HS-27A (cell line): ENCODE measurements around the gene GPR137C.
"Not testable (repeated sequence)": the region's sequence is repeated elsewhere in the genome, so short reads cannot be mapped to it uniquely, and the experiment has no call there.

Source experiments
- DNase-seq: peaks from one replicate; pipeline ENCODE4 v3.0.0-alpha.2; 2012; ENCODE audit warnings: low read depth, missing footprints

GPR137C gene

DNA sequence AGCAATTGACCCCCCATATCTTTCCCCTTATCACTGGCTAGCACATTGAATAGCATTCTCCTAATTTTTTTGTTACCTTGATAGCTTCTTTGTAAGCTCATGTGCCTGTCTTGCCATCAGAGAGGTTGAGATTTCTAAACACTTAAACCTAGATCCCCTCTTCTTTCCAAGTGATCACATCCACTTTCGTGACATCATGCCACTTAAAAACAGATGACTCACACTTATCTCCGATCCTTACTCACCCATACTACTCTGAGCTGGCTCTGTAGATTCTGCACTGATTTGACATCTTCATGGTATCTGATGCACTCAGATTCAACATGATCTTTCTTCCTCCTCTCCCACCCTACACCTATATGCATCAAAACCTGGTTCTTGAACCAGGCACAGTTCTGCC is 10.5 kb downstream of the GPR137C start:
- DNase-seq = peak; percentile 12

GRCh38 chr14:52568454-52568853 is 15.8 kb downstream of the GPR137C start:
- DNase-seq = not testable (repeated sequence)

GRCh38 chr14:52575858-52576257 is 23.2 kb downstream of the GPR137C start:
- DNase-seq = no peak

DNA sequence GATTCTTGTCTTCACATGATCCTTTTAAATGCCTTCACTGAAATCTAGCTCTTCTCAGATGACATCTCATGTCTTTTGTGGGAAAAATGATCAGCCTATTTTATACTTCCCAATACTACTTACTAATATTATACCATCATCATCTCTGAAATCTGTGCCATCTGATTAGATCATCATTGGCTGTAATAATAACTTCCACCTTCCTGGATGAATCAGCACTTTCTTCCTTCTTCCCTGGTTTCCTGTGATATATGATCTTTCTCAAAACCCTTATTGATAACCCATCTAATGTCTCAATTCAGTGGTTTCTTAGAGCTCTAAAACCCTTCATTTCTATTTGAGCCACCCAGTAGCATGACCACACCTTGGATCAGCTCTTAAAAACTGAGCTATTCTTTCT is 30.9 kb downstream of the GPR137C start:
- no peak for DNase-seq

DNA sequence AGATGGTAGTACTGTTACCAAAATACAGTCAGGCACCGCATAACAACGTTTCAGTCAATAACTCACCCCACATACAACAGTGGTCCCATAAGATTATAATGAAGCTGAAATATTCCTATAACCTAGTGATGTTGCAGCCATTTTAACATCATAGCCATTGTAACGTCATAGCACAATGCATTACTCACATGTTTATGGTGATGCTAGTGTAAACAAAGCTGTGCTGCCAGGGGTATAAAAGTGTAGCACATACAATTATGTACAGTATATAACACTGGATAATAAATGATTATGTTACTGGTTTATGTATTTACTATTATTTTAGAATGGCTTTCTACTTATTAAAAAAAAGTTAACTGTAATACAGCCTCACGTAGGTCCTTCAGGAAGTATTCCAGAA is 37.0 kb downstream of the GPR137C start:
- DNase-seq = no peak

- DNase-seq = no peak
These were observed 37.7 kb downstream of the GPR137C start for GRCh38 chr14:52590318-52590717.

- no peak for DNase-seq
These were observed 43.7 kb downstream of the GPR137C start for GRCh38 chr14:52596320-52596719.

DNA sequence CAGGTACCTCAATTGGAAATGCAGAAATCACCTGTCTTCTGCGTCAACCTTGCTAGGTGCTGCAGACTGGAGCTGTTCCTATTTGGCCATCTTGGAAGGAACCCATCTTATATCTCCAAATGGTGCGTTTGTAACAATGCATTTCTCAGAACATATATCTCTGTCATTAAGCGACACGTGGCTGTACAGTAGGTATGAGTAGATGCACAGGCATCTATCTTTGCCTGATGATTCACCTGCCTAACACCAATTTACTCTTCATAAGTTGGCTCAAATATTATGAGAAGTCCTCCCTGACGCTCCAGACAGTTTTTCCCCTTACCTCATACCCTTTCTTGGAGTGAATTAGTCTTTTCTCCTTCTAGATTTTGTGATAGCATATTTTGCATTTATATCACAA is 44.2 kb downstream of the GPR137C start:
- DNase-seq = no peak

DNA sequence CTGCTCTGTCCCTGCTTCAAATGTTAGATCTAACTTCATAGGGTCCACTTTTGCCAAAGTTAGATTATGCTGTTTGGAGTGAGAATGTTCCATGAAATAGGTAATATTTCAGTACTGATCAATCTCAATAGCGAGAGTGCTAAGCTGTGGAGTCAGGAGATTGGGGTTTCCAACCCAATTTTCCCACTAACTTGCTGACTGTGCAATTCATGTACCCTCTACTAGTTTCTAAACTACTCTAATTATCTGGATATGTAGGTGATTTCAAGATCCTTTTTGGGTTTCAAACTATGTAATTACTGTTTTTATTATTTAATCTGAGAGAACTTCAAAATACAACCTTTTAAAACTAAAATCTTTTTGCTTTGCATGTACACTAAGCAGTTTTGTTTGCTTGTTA is 45.9 kb downstream of the GPR137C start:
- no peak for DNase-seq

DNA sequence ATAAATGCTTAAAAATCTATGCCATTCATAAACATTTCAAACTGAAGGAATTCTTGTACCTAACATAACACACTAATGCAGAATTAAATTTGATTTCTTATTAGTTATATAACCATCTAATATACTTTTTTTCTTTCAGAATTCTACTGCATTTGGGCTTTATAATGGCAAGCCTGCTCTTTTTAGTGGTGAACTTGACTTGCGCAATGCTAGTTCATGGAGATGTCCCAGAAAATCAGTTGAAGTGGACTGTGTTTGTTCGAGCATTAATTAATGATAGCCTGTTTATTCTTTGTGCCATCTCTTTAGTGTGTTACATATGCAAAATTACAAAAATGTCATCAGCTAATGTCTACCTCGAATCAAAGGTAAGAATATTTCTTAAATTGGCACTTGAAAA is 47.3 kb downstream of the GPR137C start:
- no peak for DNase-seq

DNA sequence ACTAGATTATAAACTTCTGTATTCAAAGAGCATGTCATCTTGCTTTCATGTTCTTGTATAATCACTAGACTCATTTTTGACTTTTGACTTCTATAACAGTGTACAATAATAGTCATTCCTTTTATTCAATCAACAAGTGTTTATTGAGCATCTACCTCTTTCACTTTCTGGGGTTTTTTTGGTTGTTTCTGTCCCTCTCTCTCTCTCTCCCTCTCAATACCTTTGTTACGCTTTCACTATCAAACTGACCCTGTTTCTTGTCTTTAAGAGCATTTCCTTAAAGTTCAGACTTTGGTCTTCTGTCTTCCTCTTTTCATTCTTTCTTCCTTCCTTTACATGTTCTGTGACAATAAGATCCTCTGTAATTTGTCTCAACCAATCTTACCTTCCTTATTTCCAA is 49.5 kb downstream of the GPR137C start:
- no peak for DNase-seq

DNA sequence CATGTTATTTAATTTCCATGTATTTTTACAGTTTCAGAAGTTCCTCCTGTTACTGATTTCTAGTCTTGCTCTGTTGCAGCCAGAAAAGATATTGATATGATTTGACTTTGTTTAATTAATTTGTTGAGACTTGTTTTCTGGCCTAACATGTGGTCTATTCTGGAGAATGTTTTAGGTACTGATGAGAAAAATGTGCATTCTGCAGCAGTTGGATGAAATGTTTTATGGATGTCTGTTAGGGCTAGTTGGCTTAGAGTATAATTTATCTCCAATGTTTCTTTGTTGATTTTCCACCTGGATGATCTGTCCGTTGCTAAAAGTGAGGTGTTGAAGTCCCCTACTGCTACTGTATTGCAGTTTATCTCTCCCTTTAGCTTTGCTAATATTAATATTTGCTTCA is 54.4 kb downstream of the GPR137C start:
- no peak for DNase-seq

DNA sequence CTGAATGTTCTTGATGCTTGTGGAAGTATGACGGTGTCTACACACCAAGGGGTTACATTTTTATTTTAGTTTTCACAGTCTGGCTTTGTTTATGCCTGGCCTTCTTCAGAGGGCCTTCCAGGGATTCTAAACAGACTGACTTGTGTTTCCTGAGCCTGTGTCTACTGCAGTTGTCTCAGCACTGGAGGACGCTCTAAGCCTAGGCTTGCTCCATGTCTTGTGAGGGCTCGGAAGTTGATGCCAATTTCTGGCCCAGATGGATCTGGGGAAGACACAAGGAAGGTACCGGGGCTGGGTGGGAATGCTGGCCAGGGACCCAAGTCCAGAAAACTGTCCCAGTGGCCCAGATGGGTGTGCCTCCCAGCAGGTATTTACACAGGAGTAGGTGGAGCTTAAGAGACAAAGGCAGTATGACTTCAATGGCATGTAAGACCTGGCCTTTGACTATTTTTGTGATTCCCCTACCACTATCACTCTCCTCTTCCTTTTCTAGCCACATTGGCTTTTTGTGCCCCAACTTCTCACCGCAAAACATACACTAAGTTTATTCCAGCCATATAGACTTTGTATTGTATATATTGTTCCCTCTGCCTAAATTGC is 56.9 kb downstream of the GPR137C start:
- DNase-seq = no peak

DNA sequence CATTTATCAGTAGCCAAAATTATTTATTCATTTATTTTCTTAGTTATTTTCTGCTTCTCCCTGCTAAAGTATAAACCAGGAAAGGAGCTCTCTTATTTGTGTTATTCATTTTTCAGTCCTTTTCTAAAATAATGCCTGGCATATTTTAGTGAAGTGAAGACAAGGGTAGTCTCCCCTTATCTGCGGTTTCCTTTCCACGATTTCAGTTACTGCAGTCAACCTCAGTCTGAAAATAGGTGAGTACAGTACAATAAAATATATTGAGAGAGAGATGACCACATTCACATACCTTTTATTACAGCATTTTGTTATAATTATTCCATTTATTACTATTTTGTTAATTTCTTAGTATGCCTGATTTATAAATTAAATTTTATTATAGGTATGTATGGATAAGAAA is 57.6 kb downstream of the GPR137C start:
- no peak for DNase-seq

- DNase-seq = no peak
These were observed 66.0 kb downstream of the GPR137C start for GRCh38 chr14:52618602-52619001.

DNA sequence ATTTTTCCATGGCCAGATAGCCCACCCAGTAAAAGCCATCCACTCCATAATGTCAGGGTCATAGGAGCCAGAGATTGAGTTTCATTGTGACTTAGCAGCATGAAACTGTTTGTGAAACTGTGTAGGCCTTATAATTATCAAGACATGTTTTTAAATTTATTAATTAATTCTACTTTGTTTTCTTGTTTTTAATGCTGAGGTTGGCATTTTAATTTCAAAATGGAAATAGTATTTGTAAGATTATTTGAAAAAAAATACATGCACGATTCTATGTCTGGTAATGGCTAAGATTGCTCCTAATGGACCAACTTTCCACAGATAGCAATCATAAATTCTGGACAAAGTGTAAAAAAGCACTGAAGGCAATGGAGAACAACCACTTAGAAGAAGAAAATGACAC is 67.1 kb downstream of the GPR137C start:
- no peak for DNase-seq

GRCh38 chr14:52640137-52640536 is 87.5 kb downstream of the GPR137C start:
- no peak for DNase-seq

DNA sequence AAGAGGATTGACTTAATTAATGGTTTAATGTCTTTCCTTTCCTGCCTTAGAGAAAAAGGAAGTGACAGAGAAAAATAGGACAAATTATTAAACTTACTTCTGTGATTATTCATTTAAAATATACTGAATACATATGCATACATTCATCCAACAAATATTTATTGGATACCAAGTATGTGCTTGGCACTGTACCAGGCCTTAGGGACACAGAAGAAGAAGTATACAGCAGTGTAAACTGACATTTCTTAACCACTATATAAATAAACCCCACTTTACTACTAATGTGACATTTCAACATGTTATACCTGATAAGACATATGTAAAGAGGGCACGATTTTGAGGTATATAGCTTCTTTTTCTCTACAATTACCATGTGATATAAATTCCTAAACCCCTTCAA is 89.1 kb downstream of the GPR137C start:
- no peak for DNase-seq

- DNase-seq = no peak
These were observed 96.9 kb downstream of the GPR137C start for GRCh38 chr14:52649511-52649910.

DNA sequence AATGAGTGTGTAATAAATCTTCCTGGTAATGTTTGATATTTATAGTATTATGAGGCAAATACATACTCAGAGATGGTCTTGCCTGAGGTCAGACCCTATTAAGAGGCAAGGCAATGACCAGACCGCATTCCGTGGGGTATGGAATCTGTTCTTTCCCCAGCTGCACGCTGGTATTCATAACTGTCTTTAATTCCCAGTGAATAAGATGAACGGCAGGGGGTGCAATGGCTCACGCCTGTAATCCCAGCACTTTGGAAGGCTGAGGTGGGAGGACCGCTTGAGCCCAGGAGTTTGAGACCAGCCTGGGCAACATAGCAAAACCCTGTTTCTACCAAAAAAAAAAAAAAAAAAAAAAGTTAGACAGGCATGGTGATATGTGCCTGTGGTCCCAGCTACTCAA is 98.1 kb downstream of the GPR137C start:
- no peak for DNase-seq

- DNase-seq = no peak
These were observed 104.3 kb downstream of the GPR137C start for GRCh38 chr14:52656905-52657304.

- no peak for DNase-seq
These were observed 107.7 kb downstream of the GPR137C start for GRCh38 chr14:52660325-52660724.

DNA sequence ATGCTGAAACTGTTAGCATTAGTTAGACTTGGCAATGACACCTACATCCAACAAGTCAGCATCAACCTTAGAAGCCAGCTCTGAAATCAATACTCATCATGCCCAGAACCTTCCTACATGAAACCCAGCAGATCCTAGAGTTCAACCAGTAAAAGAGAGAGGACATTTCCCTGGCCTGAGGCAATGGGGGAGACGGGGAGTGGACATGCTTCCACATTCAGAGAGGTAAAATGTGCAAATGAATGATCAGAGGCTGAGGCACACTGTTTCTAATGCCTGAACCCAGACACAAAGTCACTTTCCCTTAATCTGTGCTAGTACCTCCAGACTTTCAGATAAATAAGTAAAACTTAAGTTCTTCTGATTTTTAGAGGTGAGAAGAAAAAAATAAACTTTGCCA is 108.2 kb downstream of the GPR137C start:
- no peak for DNase-seq

DNA sequence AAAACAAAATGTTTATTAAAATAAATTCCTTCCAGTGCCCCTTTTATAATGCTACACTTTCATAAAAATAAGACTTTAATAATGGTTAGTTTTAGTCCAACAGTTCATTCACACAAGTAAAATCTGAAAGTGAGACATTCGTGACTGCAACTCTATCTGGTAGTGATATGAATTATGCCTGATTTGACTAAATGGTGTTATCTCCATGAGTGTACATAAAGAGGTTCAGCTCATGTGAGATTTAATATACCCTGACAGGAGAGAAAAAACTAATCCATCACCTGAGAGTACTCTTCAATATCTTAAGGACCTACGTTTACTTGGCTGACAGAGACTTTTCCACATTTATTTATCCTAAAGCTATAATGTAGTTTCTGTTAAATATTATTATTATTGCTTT is 108.7 kb downstream of the GPR137C start:
- DNase-seq = no peak

- DNase-seq = no peak
These were observed 111.2 kb downstream of the GPR137C start for GRCh38 chr14:52663850-52664249.
